ENCODE data around the gene RASA2.

Gene RASA2
- 98.5 to 126 (median 115) reads per million in 4 experiments for total RNA-seq

- peak; percentile 62 for DNase-seq
Observed at GRCh38 chr3:141486746-141487520, at the start of gene RASA2. Gene RASA2, plus strand, starts transcription at chr3:141487027. Its CDS starts 57 bp downstream, at chr3:141487084.

- DNase-seq, result no peak
Observed at GRCh38 chr3:141439589-141439988, 47.2 kb upstream of the RASA2 start.

GRCh38 chr3:141440942-141441341 lies 45.9 kb upstream of the RASA2 start:
- DNase-seq, result no peak

GRCh38 chr3:141441381-141442364 lies 45.2 kb upstream of the RASA2 start:
- peak; percentile 56 for DNase-seq

- no peak for DNase-seq
Observed at GRCh38 chr3:141442446-141442845, 44.4 kb upstream of the RASA2 start.

- DNase-seq, result no peak
Observed at GRCh38 chr3:141442914-141443313, 43.9 kb upstream of the RASA2 start.

- no peak for DNase-seq
Observed at GRCh38 chr3:141444586-141445285, 42.1 kb upstream of the RASA2 start.

GRCh38 chr3:141445990-141446389 lies 40.8 kb upstream of the RASA2 start:
- no peak for DNase-seq

GRCh38 chr3:141446737-141447136 lies 40.1 kb upstream of the RASA2 start:
- DNase-seq, result no peak

- DNase-seq, result no peak
Observed at GRCh38 chr3:141447383-141447782, 39.4 kb upstream of the RASA2 start.

- DNase-seq, result no peak
Observed at GRCh38 chr3:141448606-141449220, 38.1 kb upstream of the RASA2 start.

- DNase-seq, result no peak
Observed at GRCh38 chr3:141449424-141449823, 37.4 kb upstream of the RASA2 start.

- DNase-seq, result no peak
Observed at GRCh38 chr3:141450727-141451375, 36.0 kb upstream of the RASA2 start.

GRCh38 chr3:141452045-141452444 lies 34.8 kb upstream of the RASA2 start:
- peak; percentile 2 for DNase-seq

- no peak for DNase-seq
Observed at GRCh38 chr3:141452773-141453172, 34.1 kb upstream of the RASA2 start.

- no peak for DNase-seq
Observed at GRCh38 chr3:141454054-141454453, 32.8 kb upstream of the RASA2 start.

- no peak for DNase-seq
Observed at GRCh38 chr3:141454906-141455602, 31.8 kb upstream of the RASA2 start.

GRCh38 chr3:141455603-141456300 lies 31.1 kb upstream of the RASA2 start:
- no peak for DNase-seq

- no peak for DNase-seq
Observed at GRCh38 chr3:141456301-141456625, 30.6 kb upstream of the RASA2 start.

- no peak for DNase-seq
Observed at GRCh38 chr3:141457624-141458236, 29.1 kb upstream of the RASA2 start.

Measured in effector CD8-positive, alpha-beta T cell (primary cell).